ENCODE data around the gene MAML3.

DNA sequence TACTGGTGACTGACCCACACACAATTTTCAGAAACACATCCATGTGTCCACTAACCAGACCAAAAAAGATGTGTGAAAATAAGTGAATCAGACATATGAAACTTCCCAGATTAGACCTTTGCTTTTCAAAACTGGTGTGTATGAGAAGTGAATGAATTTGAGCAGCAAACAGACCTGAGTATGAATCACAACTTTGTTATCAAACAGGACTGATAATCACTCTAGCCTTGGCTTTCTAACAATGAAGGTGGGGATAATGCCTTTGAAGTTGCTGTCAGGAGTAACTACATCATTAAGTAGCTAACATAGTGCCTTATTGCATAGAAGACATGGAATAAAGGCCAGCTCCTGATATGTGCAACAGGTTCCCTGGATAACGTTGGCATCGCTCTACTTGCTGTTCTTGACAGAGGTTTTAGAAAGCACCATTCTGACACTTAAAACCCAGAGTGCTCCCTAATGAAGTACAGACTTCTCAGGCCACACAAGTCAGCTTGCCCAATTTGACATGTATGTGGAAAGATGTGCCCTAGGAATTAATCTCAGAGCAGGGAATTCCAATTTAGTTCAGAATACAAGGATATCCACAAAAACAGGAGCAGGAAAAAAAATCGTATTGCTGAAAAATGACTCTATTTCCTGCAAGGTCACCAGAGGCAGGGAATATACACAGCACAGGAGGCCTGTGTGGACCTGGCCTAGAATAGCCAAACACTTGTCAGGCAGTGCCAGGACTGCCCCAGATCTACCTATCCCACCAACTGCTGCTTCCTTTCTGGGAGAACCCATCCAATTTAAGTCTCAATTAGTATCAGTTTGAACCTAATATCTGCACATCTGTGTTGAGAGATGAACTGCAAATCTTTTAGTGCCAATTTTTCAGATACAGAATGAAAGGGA, 87.7 kb downstream of the MAML3 start:
- TF ChIP-seq, protein P1, sequence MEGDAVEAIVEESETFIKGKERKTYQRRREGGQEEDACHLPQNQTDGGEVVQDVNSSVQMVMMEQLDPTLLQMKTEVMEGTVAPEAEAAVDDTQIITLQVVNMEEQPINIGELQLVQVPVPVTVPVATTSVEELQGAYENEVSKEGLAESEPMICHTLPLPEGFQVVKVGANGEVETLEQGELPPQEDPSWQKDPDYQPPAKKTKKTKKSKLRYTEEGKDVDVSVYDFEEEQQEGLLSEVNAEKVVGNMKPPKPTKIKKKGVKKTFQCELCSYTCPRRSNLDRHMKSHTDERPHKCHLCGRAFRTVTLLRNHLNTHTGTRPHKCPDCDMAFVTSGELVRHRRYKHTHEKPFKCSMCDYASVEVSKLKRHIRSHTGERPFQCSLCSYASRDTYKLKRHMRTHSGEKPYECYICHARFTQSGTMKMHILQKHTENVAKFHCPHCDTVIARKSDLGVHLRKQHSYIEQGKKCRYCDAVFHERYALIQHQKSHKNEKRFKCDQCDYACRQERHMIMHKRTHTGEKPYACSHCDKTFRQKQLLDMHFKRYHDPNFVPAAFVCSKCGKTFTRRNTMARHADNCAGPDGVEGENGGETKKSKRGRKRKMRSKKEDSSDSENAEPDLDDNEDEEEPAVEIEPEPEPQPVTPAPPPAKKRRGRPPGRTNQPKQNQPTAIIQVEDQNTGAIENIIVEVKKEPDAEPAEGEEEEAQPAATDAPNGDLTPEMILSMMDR (IDR thresholded peaks at IDR 0.05), result no peak
- TF ChIP-seq POLR2AphosphoS5 (IDR thresholded peaks at IDR 0.05) (peak in 1 of 3 donors; percentile 44), EP300 (IDR thresholded peaks at IDR 0.05) (no peak)
